Gastrocnemius medialis (tissue), 4 donors: ENCODE data around the gene CTSG.
"Not testable (repeated sequence)": the region's sequence is repeated elsewhere in the genome, so short reads cannot be mapped to it uniquely, and the experiment has no call there.

ENCODE experiments used
- CTCF ChIP-seq, 5 experiments: fragments of 450-650 bp in 3 of 5; fragments of 200-600 bp in 2 of 5; sonication (generic) in 2 of 5; IDR thresholded peaks in 4 of 5; conservative IDR thresholded peaks in 1 of 5; 1 replicate in 4 of 5; 2 replicates in 1 of 5; pipeline ENCODE4 v1.5.1; 2016 to 2019; ENCODE audit warnings: antibody characterized with exemption in 5 of 5, mild to moderate bottlenecking in 3 of 5, moderate library complexity in 3 of 5
- POLR2A ChIP-seq, 2 donors: fragments of 450-650 bp; IDR thresholded peaks; one replicate each; pipeline ENCODE4 v1.6.1; 2017; ENCODE audit warnings: antibody characterized with exemption in 2 of 2, mild to moderate bottlenecking in 2 of 2, moderate library complexity in 2 of 2

- TF ChIP-seq CTCF (IDR thresholded peaks at IDR 0.05 in 4 of 5, conservative IDR thresholded peaks at IDR 0.05 in 1 of 5); POLR2A (IDR thresholded peaks at IDR 0.05): not testable (repeated sequence)
Measured at GRCh38 chr14:24525877-24526620, 50.0 kb downstream of the CTSG start.
